Measurements from ENCODE around the gene SPTLC1. TPM values are rescaled to one million over a fixed set of nuclear protein-coding genes. Genes with fewer than 3 reads are reported as not detected.

The SPTLC1 gene
- total RNA-seq, 2 experiments from 2014 or later = 47.7 to 52.5 TPM

DNA sequence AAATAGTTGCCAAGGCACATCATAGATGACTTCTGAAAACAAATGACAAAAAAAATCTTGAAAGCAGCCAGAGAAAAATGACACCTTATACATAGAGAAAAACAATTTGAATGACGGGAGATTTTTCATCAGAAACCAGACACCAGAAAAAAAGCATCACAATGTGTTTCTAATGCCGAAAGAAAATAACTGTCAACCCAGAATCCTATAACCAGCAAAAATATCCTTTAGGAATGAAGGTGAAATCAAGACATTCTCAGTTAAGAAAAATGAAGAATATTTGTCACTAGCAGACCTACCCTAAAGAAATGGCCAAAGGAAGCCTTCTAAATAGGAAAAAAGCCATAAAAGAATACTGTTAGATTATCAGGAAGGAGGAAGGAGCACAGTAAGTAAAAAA, 54.0 kb downstream of the SPTLC1 start:
- no peak for ATAC-seq
- H3K4me3 Mint-ChIP-seq = no peak overlapping the region
- peaks cover 17% of the 10 kb centered on the region for H3K4me1 Mint-ChIP-seq (ENCODE audit: low read depth)
- ChIA-PET POLR2A (no interaction called here), CTCF (no interaction called here)
- H3K9me3 Mint-ChIP-seq (ENCODE audit: insufficient read depth) = peaks cover 33% of the 10 kb centered on the region
- no peak for DNase-seq
- no peak overlapping the region for H3K27ac Mint-ChIP-seq
- H3K27me3 Mint-ChIP-seq (ENCODE audit: low read depth) = no peaks in the 10 kb centered on the region
- peaks cover 84% of the 10 kb centered on the region for H3K36me3 Mint-ChIP-seq (ENCODE audit: low read depth)

DNA sequence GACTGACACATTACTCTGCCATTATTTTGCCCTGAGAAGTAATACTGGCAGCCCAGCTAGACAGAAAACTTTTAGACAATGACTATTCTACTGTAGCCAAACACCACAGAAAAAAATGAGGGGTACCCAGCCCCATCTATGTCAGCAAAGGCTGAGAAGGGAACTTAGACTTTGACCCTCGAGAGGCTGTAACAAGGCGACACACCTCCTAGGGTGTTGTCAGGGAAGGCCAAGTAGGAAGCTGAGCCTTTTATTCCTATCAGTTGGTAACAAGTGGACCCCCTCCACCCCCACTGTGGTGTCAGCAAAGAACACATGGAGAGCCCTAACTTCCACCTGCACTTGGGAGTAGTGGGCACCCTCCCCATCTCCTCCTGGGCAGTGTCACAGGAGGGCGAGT, 55.6 kb downstream of the SPTLC1 start:
- ATAC-seq (no peak), DNase-seq (no peak)
- H3K9me3 Mint-ChIP-seq (ENCODE audit: insufficient read depth) = peaks cover 33% of the 10 kb centered on the region
- no peaks in the 10 kb centered on the region for H3K27me3 Mint-ChIP-seq (ENCODE audit: low read depth)
- no peak overlapping the region for H3K27ac Mint-ChIP-seq
- ChIA-PET POLR2A (no interaction called here), CTCF (interaction anchor here (2.2 to 2.3 kb wide), 2 partner anchors 14 to 81 kb away, joined by 6 read pairs; no protein-coding TSS in a partner anchor)
- peaks cover 17% of the 10 kb centered on the region for H3K4me1 Mint-ChIP-seq (ENCODE audit: low read depth)
- peaks cover 82% of the 10 kb centered on the region for H3K36me3 Mint-ChIP-seq (ENCODE audit: low read depth)
- H3K4me3 Mint-ChIP-seq = no peak overlapping the region

- ChIA-PET POLR2A (interaction anchor here (0.8 kb wide), 1 partner anchor 12 kb away, joined by 4 read pairs; no protein-coding TSS in a partner anchor), CTCF (interaction anchor here (2.2 to 2.3 kb wide), 2 partner anchors 13 to 81 kb away, joined by 6 read pairs; no protein-coding TSS in a partner anchor)
- Mint-ChIP-seq H3K36me3 (ENCODE audit: low read depth) (peaks cover 81% of the 10 kb centered on the region), H3K9me3 (ENCODE audit: insufficient read depth) (peaks cover 33% of the 10 kb centered on the region), H3K27me3 (ENCODE audit: low read depth) (no peaks in the 10 kb centered on the region), H3K4me3 (no peak overlapping the region), H3K27ac (no peak overlapping the region), H3K4me1 (ENCODE audit: low read depth) (peaks cover 17% of the 10 kb centered on the region)
- DNase-seq = no peak
- no peak for ATAC-seq
These were observed 56.3 kb downstream of the SPTLC1 start for GRCh38 chr9:92058723-92059444.

DNA sequence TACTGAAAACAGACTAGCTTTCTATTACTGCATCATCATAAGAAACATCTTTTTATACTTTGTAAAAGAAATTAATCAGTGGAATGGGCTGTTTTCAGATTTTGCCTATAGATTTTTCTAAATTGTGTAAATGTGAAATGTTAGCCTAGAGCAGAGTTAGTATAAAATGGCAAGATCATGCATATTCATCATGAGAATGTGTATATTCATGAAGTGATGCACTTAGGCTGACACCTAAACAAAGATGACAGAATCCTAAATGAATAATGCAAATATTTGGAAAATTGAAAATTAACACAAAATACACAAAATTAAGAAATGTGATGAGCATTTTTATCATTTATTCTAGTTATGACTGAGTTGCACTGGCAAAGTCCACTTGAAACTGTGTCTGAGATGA, 57.2 kb downstream of the SPTLC1 start:
- H3K27me3 Mint-ChIP-seq (ENCODE audit: low read depth) = no peaks in the 10 kb centered on the region
- H3K27ac Mint-ChIP-seq = no peak overlapping the region
- DNase-seq (no peak), ATAC-seq (no peak)
- peaks cover 82% of the 10 kb centered on the region for H3K36me3 Mint-ChIP-seq (ENCODE audit: low read depth)
- H3K9me3 Mint-ChIP-seq (ENCODE audit: insufficient read depth) = peaks cover 27% of the 10 kb centered on the region
- H3K4me3 Mint-ChIP-seq = no peak overlapping the region
- ChIA-PET CTCF (interaction anchor here (2.2 to 2.3 kb wide), 2 partner anchors 12 to 82 kb away, joined by 6 read pairs; no protein-coding TSS in a partner anchor), POLR2A (no interaction called here)
- peaks cover 17% of the 10 kb centered on the region for H3K4me1 Mint-ChIP-seq (ENCODE audit: low read depth)

- Mint-ChIP-seq H3K27me3 (ENCODE audit: low read depth) (no peaks in the 10 kb centered on the region), H3K4me3 (no peak overlapping the region), H3K27ac (no peak overlapping the region), H3K9me3 (ENCODE audit: insufficient read depth) (peaks cover 19% of the 10 kb centered on the region), H3K4me1 (ENCODE audit: low read depth) (peaks cover 17% of the 10 kb centered on the region), H3K36me3 (ENCODE audit: low read depth) (peaks cover 79% of the 10 kb centered on the region)
- DNase-seq (no peak), ATAC-seq (no peak)
- CTCF ChIA-PET = interaction anchor here (2.2 kb wide), 1 partner anchor 83 kb away, joined by 6 read pairs; no protein-coding TSS in a partner anchor
- POLR2A ChIA-PET = no interaction called here
These were observed 58.0 kb downstream of the SPTLC1 start for GRCh38 chr9:92057226-92057625.

DNA sequence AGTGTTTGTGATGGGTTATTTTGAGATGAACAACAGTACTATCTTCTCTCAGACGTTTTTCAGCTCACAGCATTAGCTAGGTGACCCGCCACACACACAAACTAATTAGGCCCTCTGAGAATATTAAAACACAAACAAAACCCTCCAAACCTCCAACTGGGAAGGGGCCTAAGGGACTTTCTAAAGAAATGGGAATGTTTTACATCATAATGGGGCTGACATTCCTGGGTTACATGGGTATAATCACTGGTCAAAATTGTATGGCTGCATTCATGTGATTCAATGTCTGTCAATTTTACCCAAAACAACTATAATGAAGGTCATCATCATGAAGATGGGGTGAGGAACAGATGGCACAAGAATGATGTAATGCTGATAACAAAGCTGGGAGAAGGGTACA, 59.6 kb downstream of the SPTLC1 start:
- no peak for ATAC-seq
- no peak for DNase-seq
- no peaks in the 10 kb centered on the region for H3K27me3 Mint-ChIP-seq (ENCODE audit: low read depth)

DNA sequence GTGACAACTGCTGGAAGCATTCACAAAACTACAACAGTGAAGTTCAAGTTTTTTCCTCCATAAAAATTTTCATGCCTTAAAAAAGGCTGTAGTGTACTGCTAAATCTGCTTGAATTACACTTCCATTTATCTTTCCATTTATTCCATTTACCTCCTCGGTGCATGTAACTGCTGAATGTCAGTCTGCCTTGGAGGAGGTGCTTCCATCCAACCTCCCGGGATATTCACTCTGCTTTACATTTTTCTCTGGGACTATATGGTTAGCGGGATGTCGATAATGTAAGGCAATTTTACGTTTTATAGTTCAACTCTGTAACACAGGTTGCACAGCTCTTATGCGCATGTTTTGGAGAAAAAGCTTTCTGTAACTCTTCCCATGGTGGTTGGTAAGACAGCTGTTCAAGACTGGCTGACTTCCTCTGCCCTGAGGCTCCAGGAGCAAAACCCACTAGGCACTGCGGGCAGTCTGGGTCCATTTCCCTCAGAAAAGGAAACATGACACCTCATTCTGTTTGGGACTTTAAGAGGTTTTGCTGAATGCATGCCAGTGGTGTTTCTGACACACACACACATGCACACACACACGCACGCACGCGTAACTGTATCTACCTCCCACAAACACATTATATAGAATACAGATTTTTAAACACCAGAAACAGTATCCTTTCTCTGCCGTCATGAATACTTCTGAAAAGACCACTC, 66.1 kb downstream of the SPTLC1 start:
- Mint-ChIP-seq H3K4me3 (no peak overlapping the region), H3K27ac (no peak overlapping the region)

More for the DNA sequence above, 59.6 kb downstream of the SPTLC1 start:
- Mint-ChIP-seq H3K4me1 (ENCODE audit: low read depth) (peaks cover 17% of the 10 kb centered on the region), H3K36me3 (ENCODE audit: low read depth) (peaks cover 76% of the 10 kb centered on the region), H3K4me3 (no peak overlapping the region), H3K9me3 (ENCODE audit: insufficient read depth) (peaks cover 4% of the 10 kb centered on the region), H3K27ac (no peak overlapping the region)
- ChIA-PET CTCF (no interaction called here), POLR2A (no interaction called here)

GRCh38 chr9:92047500-92047899, 67.7 kb downstream of the SPTLC1 start:
- Mint-ChIP-seq H3K4me1 (ENCODE audit: low read depth) (no peaks in the 10 kb centered on the region), H3K9me3 (ENCODE audit: insufficient read depth) (peaks cover 11% of the 10 kb centered on the region), H3K27me3 (ENCODE audit: low read depth) (no peaks in the 10 kb centered on the region), H3K4me3 (no peak overlapping the region), H3K36me3 (ENCODE audit: low read depth) (peaks cover 67% of the 10 kb centered on the region), H3K27ac (no peak overlapping the region)
- DNase-seq = no peak
- ChIA-PET CTCF (no interaction called here), POLR2A (interaction anchor here (1.3 kb wide), 1 partner anchor 11 kb away, joined by 4 read pairs; no protein-coding TSS in a partner anchor)
- no peak for ATAC-seq

More for the DNA sequence above, 66.1 kb downstream of the SPTLC1 start:
- ATAC-seq = no peak
- Mint-ChIP-seq H3K27me3 (ENCODE audit: low read depth) (no peaks in the 10 kb centered on the region), H3K9me3 (ENCODE audit: insufficient read depth) (no peaks in the 10 kb centered on the region), H3K4me1 (ENCODE audit: low read depth) (no peaks in the 10 kb centered on the region), H3K36me3 (ENCODE audit: low read depth) (peaks cover 65% of the 10 kb centered on the region)
- ChIA-PET CTCF (no interaction called here), POLR2A (no interaction called here)
- no peak for DNase-seq

GRCh38 chr9:92046676-92047075, 68.5 kb downstream of the SPTLC1 start:
- no peaks in the 10 kb centered on the region for H3K27me3 Mint-ChIP-seq (ENCODE audit: low read depth)
- ATAC-seq (no peak), DNase-seq (no peak)
- peaks cover 70% of the 10 kb centered on the region for H3K36me3 Mint-ChIP-seq (ENCODE audit: low read depth)
- peaks cover 20% of the 10 kb centered on the region for H3K9me3 Mint-ChIP-seq (ENCODE audit: insufficient read depth)
- no peak overlapping the region for H3K4me3 Mint-ChIP-seq
- no peak overlapping the region for H3K27ac Mint-ChIP-seq
- ChIA-PET CTCF (interaction anchor here (1.5 kb wide), 1 partner anchor 13 kb away, joined by 6 read pairs; no protein-coding TSS in a partner anchor), POLR2A (interaction anchor here (1.3 kb wide), 1 partner anchor 12 kb away, joined by 4 read pairs; no protein-coding TSS in a partner anchor)
- no peaks in the 10 kb centered on the region for H3K4me1 Mint-ChIP-seq (ENCODE audit: low read depth)

DNA sequence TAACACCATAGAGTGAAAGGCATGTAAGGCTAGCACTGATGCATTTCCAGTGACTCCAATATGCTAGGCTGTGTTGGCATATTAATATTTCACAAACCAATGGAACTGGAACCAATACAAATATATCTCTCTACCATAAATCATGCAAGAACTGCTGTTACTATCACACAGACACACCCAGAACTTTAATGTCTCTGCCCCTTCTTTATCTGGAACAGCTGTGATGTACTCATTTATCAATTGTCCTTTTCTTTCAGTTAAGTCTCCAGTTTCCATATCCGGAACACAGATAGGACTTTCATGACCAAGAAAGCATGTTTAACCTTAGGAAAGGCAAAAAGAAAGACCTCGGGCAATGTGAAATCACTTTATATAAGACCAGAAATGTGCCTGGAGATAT, 70.3 kb downstream of the SPTLC1 start:
- Mint-ChIP-seq H3K4me3 (no peak overlapping the region), H3K27ac (no peak overlapping the region)
- POLR2A ChIA-PET = no interaction called here

GRCh38 chr9:92043002-92043401, 72.2 kb downstream of the SPTLC1 start:
- Mint-ChIP-seq H3K27ac (no peak overlapping the region), H3K4me3 (no peak overlapping the region), H3K4me1 (ENCODE audit: low read depth) (no peaks in the 10 kb centered on the region), H3K36me3 (ENCODE audit: low read depth) (peaks cover 58% of the 10 kb centered on the region), H3K9me3 (ENCODE audit: insufficient read depth) (peaks cover 20% of the 10 kb centered on the region), H3K27me3 (ENCODE audit: low read depth) (no peaks in the 10 kb centered on the region)
- ATAC-seq (no peak), DNase-seq (no peak)
- ChIA-PET POLR2A (no interaction called here), CTCF (no interaction called here)

More for the DNA sequence above, 70.3 kb downstream of the SPTLC1 start:
- Mint-ChIP-seq H3K27me3 (ENCODE audit: low read depth) (no peaks in the 10 kb centered on the region), H3K9me3 (ENCODE audit: insufficient read depth) (peaks cover 20% of the 10 kb centered on the region), H3K4me1 (ENCODE audit: low read depth) (no peaks in the 10 kb centered on the region), H3K36me3 (ENCODE audit: low read depth) (peaks cover 69% of the 10 kb centered on the region)
- DNase-seq (no peak), ATAC-seq (no peak)
- CTCF ChIA-PET = no interaction called here

DNA sequence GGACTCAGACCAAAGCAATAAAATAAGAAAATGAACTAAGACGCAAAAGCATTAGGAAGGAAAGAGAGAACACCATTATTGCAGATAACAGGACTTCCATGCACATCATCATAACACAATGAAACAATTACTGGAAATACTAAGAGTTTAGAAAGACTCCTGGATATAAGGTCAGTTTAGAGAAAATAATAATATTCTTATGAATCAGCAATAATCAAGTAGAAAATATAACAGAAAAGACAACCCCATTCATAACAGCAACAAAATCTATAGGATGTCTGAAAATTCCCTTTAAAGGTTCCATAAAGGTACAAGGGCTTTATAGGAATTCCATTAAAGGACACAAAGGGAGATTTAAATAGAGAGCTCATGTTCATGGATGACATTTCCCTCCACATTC, 73.0 kb downstream of the SPTLC1 start:
- Mint-ChIP-seq H3K4me1 (ENCODE audit: low read depth) (no peaks in the 10 kb centered on the region), H3K27ac (no peak overlapping the region), H3K27me3 (ENCODE audit: low read depth) (no peaks in the 10 kb centered on the region), H3K36me3 (ENCODE audit: low read depth) (peaks cover 61% of the 10 kb centered on the region), H3K4me3 (no peak overlapping the region), H3K9me3 (ENCODE audit: insufficient read depth) (peaks cover 20% of the 10 kb centered on the region)
- DNase-seq = no peak
- no peak for ATAC-seq
- ChIA-PET CTCF (no interaction called here), POLR2A (no interaction called here)
